ENCODE data around the gene NIT2. TPM values are rescaled to one million over a fixed set of nuclear protein-coding genes. Genes with fewer than 3 reads are reported as not detected.

The NIT2 gene
- total and polyA plus RNA-seq, 9 of the 15 experiments (the other 6 are each of a cell fraction or from before 2014, with no cell fraction given) = 11.4 to 62.2 (median 22.1) TPM

DNA sequence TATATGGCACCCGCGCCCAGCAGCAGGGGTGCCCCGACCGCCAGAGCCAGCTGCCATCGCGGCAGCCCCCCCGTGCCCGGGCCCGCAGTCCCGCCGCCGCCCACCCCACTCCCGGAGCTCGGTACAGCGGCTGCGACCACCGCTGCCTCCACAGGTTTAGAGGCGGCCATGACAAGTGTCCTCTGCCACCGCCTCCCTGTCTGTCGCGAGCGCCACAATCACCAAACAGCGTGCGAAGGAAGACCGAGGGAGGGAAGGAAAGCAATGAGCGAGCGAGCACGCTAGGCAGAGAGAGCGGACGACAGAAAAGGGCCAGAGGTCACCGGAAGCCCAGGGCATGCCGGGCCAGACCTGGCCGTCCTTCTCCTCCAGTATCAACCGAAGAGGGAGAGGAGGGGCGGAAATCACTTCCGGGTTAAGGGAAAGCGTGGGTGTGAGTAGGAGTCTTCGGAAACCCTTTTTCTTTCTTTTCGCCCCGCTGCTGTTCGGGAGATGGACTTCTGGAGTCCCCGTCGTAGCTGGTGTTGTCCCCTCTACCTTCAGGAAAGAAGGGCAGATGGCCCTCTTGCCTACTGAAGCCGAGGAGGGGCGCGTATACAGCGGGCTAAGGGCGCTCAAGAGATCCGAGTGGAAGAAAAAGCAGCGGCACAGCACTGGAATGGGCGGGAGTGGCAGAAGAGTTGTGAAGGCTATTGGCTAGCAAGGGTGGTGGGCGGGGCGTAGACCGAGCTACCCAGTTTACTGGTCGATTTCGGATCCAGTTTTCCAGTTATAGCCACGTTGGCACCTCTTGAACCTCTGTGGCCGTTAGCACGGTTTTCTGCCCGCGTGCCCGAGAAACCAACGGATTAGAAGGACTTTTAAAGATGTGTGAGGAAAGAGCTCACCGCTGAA is 66.5 kb downstream of the NIT2 start, which contains the start of the genes LNP1 and TOMM70 (continued):
- TF ChIP-seq, protein P1, sequence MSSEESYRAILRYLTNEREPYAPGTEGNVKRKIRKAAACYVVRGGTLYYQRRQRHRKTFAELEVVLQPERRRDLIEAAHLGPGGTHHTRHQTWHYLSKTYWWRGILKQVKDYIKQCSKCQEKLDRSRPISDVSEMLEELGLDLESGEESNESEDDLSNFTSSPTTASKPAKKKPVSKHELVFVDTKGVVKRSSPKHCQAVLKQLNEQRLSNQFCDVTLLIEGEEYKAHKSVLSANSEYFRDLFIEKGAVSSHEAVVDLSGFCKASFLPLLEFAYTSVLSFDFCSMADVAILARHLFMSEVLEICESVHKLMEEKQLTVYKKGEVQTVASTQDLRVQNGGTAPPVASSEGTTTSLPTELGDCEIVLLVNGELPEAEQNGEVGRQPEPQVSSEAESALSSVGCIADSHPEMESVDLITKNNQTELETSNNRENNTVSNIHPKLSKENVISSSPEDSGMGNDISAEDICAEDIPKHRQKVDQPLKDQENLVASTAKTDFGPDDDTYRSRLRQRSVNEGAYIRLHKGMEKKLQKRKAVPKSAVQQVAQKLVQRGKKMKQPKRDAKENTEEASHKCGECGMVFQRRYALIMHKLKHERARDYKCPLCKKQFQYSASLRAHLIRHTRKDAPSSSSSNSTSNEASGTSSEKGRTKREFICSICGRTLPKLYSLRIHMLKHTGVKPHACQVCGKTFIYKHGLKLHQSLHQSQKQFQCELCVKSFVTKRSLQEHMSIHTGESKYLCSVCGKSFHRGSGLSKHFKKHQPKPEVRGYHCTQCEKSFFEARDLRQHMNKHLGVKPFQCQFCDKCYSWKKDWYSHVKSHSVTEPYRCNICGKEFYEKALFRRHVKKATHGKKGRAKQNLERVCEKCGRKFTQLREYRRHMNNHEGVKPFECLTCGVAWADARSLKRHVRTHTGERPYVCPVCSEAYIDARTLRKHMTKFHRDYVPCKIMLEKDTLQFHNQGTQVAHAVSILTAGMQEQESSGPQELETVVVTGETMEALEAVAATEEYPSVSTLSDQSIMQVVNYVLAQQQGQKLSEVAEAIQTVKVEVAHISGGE (CRISPR knock-in tag; IDR thresholded peaks at IDR 0.05) = peak in 2 of 3 experiments; percentile 26 to 90; a peak in 2 of 6 replicates
- TF ChIP-seq ZNF24 (IDR thresholded peaks at IDR 0.05) = no peak
- no peak for TF ChIP-seq BDP1 (IDR thresholded peaks at IDR 0.05; ENCODE audit: insufficient read depth, insufficient read length)
- TF ChIP-seq, protein P2, sequence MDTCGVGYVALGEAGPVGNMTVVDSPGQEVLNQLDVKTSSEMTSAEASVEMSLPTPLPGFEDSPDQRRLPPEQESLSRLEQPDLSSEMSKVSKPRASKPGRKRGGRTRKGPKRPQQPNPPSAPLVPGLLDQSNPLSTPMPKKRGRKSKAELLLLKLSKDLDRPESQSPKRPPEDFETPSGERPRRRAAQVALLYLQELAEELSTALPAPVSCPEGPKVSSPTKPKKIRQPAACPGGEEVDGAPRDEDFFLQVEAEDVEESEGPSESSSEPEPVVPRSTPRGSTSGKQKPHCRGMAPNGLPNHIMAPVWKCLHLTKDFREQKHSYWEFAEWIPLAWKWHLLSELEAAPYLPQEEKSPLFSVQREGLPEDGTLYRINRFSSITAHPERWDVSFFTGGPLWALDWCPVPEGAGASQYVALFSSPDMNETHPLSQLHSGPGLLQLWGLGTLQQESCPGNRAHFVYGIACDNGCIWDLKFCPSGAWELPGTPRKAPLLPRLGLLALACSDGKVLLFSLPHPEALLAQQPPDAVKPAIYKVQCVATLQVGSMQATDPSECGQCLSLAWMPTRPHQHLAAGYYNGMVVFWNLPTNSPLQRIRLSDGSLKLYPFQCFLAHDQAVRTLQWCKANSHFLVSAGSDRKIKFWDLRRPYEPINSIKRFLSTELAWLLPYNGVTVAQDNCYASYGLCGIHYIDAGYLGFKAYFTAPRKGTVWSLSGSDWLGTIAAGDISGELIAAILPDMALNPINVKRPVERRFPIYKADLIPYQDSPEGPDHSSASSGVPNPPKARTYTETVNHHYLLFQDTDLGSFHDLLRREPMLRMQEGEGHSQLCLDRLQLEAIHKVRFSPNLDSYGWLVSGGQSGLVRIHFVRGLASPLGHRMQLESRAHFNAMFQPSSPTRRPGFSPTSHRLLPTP (IDR thresholded peaks at IDR 0.05; ENCODE audit: borderline replicate concordance, extremely low read depth, insufficient read length) = no peak
- TF ChIP-seq DDX20 (tag; IDR thresholded peaks at IDR 0.05; ENCODE audit: low read depth) = no peak
- TF ChIP-seq, protein P3, sequence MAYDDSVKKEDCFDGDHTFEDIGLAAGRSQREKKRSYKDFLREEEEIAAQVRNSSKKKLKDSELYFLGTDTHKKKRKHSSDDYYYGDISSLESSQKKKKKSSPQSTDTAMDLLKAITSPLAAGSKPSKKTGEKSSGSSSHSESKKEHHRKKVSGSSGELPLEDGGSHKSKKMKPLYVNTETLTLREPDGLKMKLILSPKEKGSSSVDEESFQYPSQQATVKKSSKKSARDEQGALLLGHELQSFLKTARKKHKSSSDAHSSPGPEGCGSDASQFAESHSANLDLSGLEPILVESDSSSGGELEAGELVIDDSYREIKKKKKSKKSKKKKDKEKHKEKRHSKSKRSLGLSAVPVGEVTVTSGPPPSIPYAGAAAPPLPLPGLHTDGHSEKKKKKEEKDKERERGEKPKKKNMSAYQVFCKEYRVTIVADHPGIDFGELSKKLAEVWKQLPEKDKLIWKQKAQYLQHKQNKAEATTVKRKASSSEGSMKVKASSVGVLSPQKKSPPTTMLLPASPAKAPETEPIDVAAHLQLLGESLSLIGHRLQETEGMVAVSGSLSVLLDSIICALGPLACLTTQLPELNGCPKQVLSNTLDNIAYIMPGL (CRISPR knock-in tag; IDR thresholded peaks at IDR 0.05) = no peak
- no peak for TF ChIP-seq SRSF3 (IDR thresholded peaks at IDR 0.05; ENCODE audit: insufficient read depth, low read length)
- TF ChIP-seq SREBF2 (CRISPR knock-in tag; IDR thresholded peaks at IDR 0.05) = no peak
- TF ChIP-seq ZFP36 (IDR thresholded peaks at IDR 0.05; ENCODE audit: low read depth, low read length, partially characterized antibody) = peak; percentile 8
- TF ChIP-seq CCNT2 (IDR thresholded peaks at IDR 0.05; ENCODE audit: borderline replicate concordance, extremely low read depth, insufficient read length, low read depth, low read length) = no peak
- TF ChIP-seq TEAD2 (tag; IDR thresholded peaks at IDR 0.05) = no peak
- TF ChIP-seq, protein P4, sequence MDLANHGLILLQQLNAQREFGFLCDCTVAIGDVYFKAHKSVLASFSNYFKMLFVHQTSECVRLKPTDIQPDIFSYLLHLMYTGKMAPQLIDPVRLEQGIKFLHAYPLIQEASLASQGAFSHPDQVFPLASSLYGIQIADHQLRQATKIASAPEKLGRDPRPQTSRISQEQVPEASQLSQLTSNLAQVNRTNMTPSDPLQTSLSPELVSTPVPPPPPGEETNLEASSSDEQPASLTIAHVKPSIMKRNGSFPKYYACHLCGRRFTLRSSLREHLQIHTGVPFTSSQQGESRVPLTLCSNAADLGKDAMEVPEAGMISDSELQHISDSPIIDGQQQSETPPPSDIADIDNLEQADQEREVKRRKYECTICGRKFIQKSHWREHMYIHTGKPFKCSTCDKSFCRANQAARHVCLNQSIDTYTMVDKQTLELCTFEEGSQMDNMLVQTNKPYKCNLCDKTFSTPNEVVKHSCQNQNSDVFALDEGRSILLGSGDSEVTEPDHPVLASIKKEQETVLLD (IDR thresholded peaks at IDR 0.05) = no peak
- TF ChIP-seq, protein P5, sequence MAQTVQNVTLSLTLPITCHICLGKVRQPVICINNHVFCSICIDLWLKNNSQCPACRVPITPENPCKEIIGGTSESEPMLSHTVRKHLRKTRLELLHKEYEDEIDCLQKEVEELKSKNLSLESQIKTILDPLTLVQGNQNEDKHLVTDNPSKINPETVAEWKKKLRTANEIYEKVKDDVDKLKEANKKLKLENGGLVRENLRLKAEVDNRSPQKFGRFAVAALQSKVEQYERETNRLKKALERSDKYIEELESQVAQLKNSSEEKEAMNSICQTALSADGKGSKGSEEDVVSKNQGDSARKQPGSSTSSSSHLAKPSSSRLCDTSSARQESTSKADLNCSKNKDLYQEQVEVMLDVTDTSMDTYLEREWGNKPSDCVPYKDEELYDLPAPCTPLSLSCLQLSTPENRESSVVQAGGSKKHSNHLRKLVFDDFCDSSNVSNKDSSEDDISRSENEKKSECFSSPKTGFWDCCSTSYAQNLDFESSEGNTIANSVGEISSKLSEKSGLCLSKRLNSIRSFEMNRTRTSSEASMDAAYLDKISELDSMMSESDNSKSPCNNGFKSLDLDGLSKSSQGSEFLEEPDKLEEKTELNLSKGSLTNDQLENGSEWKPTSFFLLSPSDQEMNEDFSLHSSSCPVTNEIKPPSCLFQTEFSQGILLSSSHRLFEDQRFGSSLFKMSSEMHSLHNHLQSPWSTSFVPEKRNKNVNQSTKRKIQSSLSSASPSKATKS (CRISPR knock-in tag; IDR thresholded peaks at IDR 0.05) = no peak
